GM19372 (cell line): ENCODE data around the gene PTK6.
A peak's percentile ranks its signal among the peaks of the same experiment; 100 is the strongest.

Experiments used
- ATAC-seq: cut with Tn5 transposase; IDR thresholded peaks from one replicate; pipeline ENCODE4 v1.9.1; 2021; ENCODE audit warnings: mild to moderate bottlenecking, low read depth, moderate library complexity; ENCODE audit not compliant: unreplicated experiment

The PTK6 gene

DNA sequence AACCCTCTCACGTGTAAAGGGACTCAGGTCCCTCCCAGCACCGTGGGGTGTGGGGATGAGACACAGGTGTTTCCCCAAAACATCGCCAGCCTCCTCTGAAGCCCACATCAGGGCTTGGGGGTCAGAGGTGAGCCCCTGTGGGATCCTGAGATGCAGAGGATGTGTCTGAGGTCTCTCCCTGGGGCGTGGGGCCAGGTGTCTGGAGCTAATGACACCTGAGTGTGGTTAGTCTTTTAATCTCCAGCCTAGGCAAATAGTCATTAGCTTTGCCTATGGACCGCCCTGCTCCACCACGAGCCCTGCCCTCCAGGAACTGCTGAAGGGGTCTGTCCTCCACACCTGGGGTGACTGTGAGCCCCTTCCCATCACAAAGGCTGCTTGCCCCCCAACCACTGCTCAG, 8.6 kb upstream of the PTK6 start:
- ATAC-seq = no peak

- no peak for ATAC-seq
Observed at GRCh38 chr20:63544958-63545516, 7.9 kb upstream of the PTK6 start.

DNA sequence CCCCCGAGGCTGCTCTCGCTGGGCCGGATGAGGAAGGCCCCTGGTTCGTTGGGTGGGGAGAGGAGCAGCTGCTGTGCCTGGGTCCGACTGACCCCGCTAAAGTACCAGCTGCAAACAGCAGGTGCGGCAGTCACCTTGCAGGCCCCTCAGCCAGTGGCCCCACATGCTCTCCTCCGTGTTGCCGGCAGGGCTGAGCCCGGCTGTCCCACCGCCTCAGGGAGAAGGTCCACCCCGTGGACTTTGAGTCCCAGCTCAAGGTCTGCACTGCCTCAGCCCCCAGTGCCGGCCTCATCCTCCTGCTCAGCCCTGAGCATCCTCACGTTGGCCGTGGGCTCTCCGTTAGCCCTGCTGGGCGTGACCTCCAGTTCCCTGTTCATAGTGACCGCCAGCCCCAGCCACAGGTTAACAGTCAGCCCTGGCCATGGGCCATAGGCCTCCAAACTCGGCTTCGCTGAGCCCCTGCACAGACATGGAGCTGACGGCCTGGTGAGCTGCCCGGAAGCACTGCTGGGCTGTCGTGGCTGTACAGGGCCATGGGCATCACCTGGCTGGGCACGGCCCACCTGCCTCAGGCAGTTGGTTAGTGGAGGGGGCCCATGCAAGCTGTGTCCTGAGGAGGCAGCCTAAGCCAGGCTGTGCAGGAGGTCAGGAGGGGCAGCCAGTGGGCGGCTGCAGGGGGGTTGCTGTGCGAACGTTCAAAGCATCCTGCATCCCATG, 7.2 kb upstream of the PTK6 start:
- ATAC-seq = no peak

DNA sequence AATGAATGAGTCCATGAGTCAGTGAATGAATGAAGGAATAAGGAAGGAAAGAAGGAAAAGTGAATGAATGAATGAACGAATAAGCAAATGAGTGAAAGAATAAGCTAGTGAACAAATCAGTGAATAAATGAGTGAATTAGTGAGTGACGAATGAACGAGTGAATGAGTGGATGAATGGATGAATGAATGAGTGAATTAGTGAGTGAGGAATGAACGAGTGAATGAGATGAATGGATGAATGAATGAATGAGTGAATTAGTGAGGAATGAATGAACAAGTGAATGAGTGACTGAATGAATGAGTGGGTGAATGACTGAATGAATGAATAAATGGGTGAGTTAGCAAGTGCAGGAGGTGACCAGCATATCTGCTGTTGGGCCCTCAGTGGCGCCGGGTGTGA, 6.6 kb upstream of the PTK6 start:
- no peak for ATAC-seq

- no peak for ATAC-seq
Observed at GRCh38 chr20:63543131-63543530, 6.0 kb upstream of the PTK6 start.

DNA sequence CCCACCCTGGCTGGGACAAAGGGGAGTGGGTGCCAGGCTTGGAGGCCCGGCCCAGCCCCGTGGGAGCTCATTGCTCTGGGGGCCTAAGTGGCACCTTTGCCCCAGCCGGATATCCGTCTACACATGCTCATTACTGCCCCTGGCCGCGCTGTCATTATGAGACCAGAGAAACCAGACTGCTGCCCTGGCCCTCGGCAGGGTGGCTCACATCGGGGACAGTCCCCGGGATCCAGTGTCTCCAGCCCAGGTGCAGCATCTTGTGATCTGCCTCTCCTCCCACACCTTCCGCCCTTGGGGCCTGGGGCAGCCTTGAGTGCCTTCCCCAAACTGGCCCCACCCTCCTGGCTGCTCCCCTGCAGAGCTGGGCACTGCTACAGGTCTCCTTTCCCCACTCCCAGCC, 5.5 kb upstream of the PTK6 start:
- no peak for ATAC-seq

DNA sequence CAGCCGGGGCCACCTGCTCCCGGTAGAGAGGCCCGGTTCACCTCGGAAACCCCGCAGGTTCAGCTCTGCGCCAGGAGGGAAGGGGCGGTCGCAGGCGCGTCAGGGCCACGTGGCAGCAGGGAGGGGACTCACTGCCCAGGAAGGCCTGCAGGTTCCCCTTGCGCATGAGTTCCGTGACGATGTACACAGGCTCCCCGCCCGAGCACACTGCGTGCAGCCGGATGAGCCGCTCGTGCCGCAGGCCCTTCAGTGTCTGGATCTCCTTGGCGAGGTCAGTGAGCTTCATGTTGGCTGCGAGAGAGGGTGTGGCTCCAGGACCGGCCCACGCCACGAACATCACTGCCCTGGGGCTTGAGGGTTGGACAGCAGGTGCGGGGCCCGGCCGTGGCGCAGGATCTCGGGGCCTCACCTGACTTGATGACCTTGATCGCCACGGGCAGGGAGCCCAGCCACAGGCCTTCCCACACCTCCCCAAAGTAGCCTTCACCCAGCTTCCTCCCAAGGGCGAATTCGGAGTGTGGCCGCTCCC, 4.9 kb upstream of the PTK6 start:
- no peak for ATAC-seq

DNA sequence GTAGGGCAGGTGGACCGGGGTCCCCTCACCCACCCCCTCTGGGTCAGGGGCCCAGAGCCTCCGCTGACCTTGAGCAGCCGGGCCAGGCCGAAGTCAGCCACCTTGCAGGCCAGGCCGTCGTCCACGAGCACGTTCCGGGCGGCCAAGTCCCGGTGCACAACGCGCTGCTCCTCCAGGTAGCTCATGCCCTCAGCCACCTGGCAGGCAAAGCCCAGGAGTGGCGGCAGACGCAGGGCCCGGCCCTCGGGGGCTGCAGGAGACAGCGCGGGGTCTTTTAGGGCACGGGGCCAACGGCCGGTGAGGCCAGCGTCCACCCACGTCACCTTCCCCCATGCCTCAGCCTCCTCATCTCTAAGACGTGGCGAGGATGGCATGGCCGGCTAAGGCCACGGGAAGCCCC, 4.2 kb upstream of the PTK6 start:
- ATAC-seq = no peak

- ATAC-seq = no peak
Observed at GRCh38 chr20:63540417-63541186, 3.4 kb upstream of the PTK6 start.

DNA sequence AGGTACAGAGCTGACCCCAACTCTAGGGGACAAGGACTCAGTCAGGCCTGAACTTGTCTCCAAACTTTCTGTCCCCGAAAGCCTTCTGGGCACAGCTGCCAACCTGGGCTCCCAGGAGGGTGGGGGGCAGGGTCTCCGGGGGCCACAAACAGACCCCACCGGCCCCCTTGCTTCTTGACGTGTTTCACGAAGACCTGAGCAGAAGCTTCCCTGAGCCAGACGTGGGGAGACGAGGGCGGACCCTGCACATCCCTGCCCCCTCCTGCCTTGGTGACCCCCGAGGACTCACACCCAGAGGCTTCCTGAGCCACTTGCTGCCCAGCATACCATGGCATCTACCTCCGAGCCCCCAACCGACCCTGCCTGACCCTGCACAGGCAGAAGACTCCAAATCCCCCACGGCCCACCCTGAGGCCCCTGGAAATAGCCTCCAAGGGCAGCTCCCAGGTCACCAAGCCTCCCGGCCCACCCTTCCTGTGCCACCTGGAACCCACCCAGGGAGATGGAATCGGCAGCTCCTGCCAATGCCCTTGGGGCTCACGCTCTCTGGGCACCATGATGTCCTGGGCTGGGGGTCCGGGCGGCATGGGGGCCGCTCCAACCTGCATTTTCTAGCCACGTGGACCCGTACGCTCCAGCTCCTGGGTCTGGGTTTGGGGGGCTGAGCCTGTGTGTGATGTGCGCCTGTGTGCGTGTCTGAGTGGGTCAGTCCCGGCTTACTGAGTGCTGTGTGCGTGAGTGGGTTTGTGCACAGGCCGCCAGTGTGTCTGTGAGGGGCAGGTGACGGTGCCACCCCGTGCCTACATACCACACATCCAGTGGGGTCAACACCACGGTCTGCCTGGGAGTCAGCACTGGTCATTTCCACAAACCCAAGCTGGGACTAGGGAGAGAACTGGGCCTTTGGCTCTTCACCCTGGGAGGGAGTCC, 2.5 kb upstream of the PTK6 start:
- ATAC-seq = no peak

GRCh38 chr20:63539092-63539430, 1.9 kb upstream of the PTK6 start:
- no peak for ATAC-seq

- ATAC-seq = no peak
Observed at GRCh38 chr20:63538204-63539091, 1.3 kb upstream of the PTK6 start.

DNA sequence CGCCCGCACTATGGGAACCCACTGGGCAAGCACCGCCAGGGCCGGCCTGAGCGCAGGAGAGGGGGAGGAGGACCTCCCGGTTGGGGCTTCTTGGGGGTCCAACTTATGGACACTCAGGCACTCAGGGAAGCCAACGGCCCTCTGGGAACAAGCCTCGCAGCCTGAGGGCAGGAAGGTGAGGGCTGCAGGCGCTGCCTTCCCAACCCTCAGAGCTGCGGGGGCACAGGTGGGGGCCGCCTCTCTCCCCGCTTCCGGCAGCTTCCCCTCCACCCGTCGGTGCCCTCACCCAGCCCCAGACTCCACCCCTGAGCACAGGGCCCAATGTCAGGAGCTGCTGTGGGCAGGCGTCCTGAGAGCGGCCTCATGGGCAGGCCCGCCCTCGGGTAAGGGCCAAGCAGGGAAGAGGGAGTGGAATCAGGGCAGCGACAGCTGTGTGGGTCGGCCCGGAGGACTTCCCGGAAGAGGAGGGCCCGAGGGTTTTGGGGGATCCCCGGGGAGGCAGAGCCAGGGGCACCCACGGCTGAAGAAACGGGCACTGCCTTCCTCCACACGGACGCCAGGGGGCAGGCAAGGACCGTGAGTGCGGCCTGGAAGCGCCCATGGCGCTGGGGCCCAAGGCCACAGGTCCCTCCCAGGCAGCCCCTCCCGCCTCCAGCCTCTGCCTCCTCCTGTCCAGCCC, 488 bp upstream of the PTK6 start:
- ATAC-seq = peak; percentile 85

DNA sequence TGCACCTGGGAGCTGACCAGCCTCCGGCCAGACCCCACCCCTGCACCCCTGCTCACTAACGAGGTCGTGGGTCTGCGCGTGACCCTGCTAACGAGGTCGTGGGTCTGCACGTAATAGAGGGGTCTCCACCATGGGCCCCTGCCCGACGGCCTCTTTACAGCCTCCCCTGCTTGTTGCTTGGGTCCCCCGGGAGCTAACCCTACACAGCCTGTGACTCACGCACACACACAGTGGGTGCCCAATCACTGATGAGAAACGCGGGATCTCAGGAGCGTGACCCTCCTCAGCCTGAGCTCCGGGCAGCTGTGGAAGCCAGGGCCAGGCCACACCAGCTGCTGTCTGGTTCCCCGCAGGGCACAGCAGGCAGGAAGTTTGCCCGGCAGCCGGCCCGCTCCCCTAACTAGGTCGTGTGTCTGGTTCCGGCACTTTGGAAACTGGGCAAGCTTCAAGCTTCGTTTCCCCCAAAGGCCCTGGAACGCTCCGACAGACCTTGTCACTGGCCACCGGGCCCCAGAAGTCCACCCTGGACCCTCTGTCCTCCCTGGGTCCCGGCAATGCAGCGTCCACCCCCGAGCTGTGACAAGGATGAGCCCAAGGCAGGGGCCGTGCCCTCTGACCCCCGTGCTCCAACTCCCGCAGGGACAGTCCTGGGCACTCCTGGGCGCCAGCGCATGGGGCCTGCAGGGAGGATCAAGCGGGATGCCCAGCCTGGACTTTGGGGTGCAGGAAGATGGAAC, 767 bp downstream of the PTK6 start:
- ATAC-seq = no peak

DNA sequence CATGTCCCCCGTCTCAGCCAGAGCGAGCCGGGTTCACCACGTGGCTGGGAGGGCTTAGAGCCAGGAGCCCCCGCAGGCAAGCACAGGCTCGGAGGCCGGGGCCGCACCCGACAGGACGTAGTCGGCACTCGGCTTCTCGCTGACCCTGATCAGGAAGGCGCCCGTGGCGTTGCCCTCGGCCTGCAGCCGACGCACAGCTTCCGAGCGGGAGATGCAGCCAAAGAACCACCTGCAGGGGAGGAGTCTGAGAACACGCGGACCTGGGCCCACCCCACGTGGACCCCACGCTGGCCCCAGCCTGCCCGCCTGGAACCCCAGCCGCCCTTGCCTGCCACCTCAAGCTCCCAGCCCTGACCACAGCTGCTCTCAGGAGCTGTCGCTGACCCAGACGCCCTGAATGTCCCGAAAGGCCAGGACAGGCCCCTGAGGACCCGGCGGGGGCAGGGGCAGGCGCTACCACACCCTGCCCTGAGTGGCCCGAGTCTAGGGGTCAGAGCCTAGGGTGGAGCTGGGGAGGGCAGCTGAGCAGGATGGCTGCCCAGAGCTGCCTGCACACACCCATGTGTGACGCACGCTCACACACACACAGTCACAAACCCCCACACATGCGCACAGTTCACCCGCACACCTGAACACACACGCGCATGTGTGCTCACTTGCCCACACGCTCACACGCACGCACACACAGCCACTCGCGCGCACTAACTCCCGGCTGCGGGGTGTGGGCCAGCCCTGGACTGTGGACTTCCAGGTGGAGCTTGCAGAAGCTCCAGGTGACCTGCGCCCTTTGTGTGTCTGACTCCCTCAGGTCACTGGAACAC, 2.1 kb downstream of the PTK6 start:
- ATAC-seq = no peak

- no peak for ATAC-seq
Observed at GRCh38 chr20:63534427-63534830, 2.7 kb downstream of the PTK6 start.

- ATAC-seq = no peak
Observed at GRCh38 chr20:63533871-63534393, 3.2 kb downstream of the PTK6 start.
